Posterior vena cava (tissue), 2 donors: ENCODE results near the gene FAM168A. TPM values are rescaled to one million over a fixed set of nuclear protein-coding genes. Genes with fewer than 3 reads are reported as not detected.
A peak's percentile ranks its signal among the peaks of the same experiment; 100 is the strongest.

Experiments used
- DNase-seq: peaks from one replicate; pipeline ENCODE4 v3.0.0-alpha.2; 2020; ENCODE audit warnings: low spot score
- intact Hi-C, 2 donors: fragments of 100-400 bp; cut with DNase I; formaldehyde crosslinking; loops; one replicate each; pipeline versions ENCODE4 v1.14.1 to v1.14.2; 2022 to 2023
- total RNA-seq, 2 donors: library from RNA; stranded (reverse); fragmentation: NEBNext Ultra II Directional; extraction: Animal tissue kit (Norgen Biotek cat#: 25700); gene quantifications; one replicate each; pipeline ENCODE4 v1.2.1, GENCODE V29; 2021
- donor health status: DM: yes; HTN: yes; CAD: no.
- donor health status: DM: yes; HTN: yes; CAD: no.

Gene FAM168A
- total RNA-seq, 2 donors from 2014 or later = 32.7 to 38.3 TPM

GRCh38 chr11:73388265-73389133 lies 209.4 kb downstream of the FAM168A start:
- intact Hi-C loops = no loop called here
- DNase-seq = peak; percentile 89

- intact Hi-C loops = no loop called here
- no peak for DNase-seq
Measured at GRCh38 chr11:73387594-73388264, 210.2 kb downstream of the FAM168A start.

- intact Hi-C loops = no loop called here
- DNase-seq = no peak
Measured at GRCh38 chr11:73386546-73386945, 211.4 kb downstream of the FAM168A start.

- intact Hi-C loops = no loop called here
- no peak for DNase-seq
Measured at GRCh38 chr11:73386016-73386415, 211.9 kb downstream of the FAM168A start.

- peak; percentile 93 for DNase-seq
- intact Hi-C loops = no loop called here
Measured at GRCh38 chr11:73384872-73385689, 212.8 kb downstream of the FAM168A start.

GRCh38 chr11:73384531-73384871 lies 213.4 kb downstream of the FAM168A start:
- DNase-seq = no peak
- intact Hi-C loops = no loop called here

- intact Hi-C loops = no loop called here
- DNase-seq = no peak
Measured at GRCh38 chr11:73384125-73384441, 213.8 kb downstream of the FAM168A start.

- intact Hi-C loops = no loop called here
- DNase-seq = no peak
Measured at GRCh38 chr11:73383249-73384124, 214.4 kb downstream of the FAM168A start.

GRCh38 chr11:73382747-73383146 lies 215.2 kb downstream of the FAM168A start:
- no peak for DNase-seq
- intact Hi-C loops = no loop called here

GRCh38 chr11:73382183-73382582 lies 215.7 kb downstream of the FAM168A start:
- intact Hi-C loops = no loop called here
- no peak for DNase-seq

GRCh38 chr11:73381589-73381988 lies 216.3 kb downstream of the FAM168A start:
- no peak for DNase-seq
- intact Hi-C loops = loop anchor here in 1 of 2 donors (1.0 kb wide), 1 partner anchor 38 kb away; no protein-coding TSS in a partner anchor

GRCh38 chr11:73380897-73381410 lies 217.0 kb downstream of the FAM168A start:
- DNase-seq = no peak

GRCh38 chr11:73380331-73380730 lies 217.6 kb downstream of the FAM168A start:
- no peak for DNase-seq
- intact Hi-C loops = no loop called here

More at GRCh38 chr11:73380897-73381410, 217.0 kb downstream of the FAM168A start:
- intact Hi-C loops = loop anchor here in 1 of 2 donors (1.0 kb wide), 1 partner anchor 38 kb away; no protein-coding TSS in a partner anchor

GRCh38 chr11:73379189-73379880 lies 218.6 kb downstream of the FAM168A start:
- intact Hi-C loops = no loop called here
- DNase-seq = no peak

- peak; percentile 91 for DNase-seq
- intact Hi-C loops = no loop called here
Measured at GRCh38 chr11:73376803-73377629, 220.9 kb downstream of the FAM168A start.

- DNase-seq = peak; percentile 97
- intact Hi-C loops = no loop called here
Measured at GRCh38 chr11:73376160-73376802, 221.6 kb downstream of the FAM168A start, which contains the start of gene RELT. TSS of gene RELT (plus strand) at chr11:73376399. CDS start at chr11:73389137, 12,738 bp downstream.

- no peak for DNase-seq
- intact Hi-C loops = no loop called here
Measured at GRCh38 chr11:73375830-73376159, 222.1 kb downstream of the FAM168A start.
